K562 (cell line): ENCODE results near the gene PTPRC. TPM values are rescaled to one million over a fixed set of nuclear protein-coding genes. Genes with fewer than 3 reads are reported as not detected.

Experiments
- ATF2 ChIP-seq: sonication (generic); formaldehyde crosslinking; IDR thresholded peaks from 2 replicates; pipeline ENCODE4 v1.8.1; 2022; ENCODE audit warnings: missing genetic modification reagents
- BDP1 ChIP-seq: IDR thresholded peaks from 3 replicates; pipeline ENCODE4 v1.6.1; 2011; ENCODE audit not compliant: insufficient read length, insufficient read depth
- CREB3L1 ChIP-seq: fragments of 450-650 bp; IDR thresholded peaks from 2 replicates; pipeline ENCODE4 v1.6.1; 2014; ENCODE audit warnings: low read depth, mild to moderate bottlenecking, moderate library complexity, borderline replicate concordance
- DEAF1 ChIP-seq: fragments of 450-650 bp; formaldehyde crosslinking; IDR thresholded peaks from 2 replicates; pipeline ENCODE4 v1.4.0; 2020; ENCODE audit warnings: mild to moderate bottlenecking, moderate library complexity
- FOXK2 ChIP-seq, 2 experiments: fragments of 450-650 bp; IDR thresholded peaks in 1 of 2; conservative IDR thresholded peaks in 1 of 2; 2 replicates each; pipeline ENCODE4 v1.6.1; 2016; ENCODE audit warnings: low read depth in 2 of 2, mild to moderate bottlenecking in 1 of 2
- GTF2E2 ChIP-seq: fragments of 200-800 bp; sonication (Bioruptor generic); IDR thresholded peaks from 2 replicates; pipeline ENCODE4 v1.6.1; 2016; ENCODE audit warnings: missing genetic modification characterization, missing compliant biosample characterization
- HMGN3 ChIP-seq: IDR thresholded peaks from 2 replicates; pipeline ENCODE4 v1.6.1; 2011; ENCODE audit warnings: borderline replicate concordance, low read depth, mild to moderate bottlenecking, mixed read lengths, low read length; ENCODE audit not compliant: insufficient read length; ENCODE audit errors: extremely low read depth
- KAT7 ChIP-seq: sonication (generic); formaldehyde crosslinking; IDR thresholded peaks from 2 replicates; pipeline ENCODE4 v1.8.0; 2022; ENCODE audit warnings: missing genetic modification reagents, mild to moderate bottlenecking, borderline replicate concordance
- NCOA4 ChIP-seq: fragments of 450-650 bp; IDR thresholded peaks from 2 replicates; pipeline ENCODE4 v1.6.1; 2018; ENCODE audit warnings: mild to moderate bottlenecking; ENCODE audit not compliant: partially characterized antibody
- RBM17 ChIP-seq: fragments of 200-400 bp; formaldehyde crosslinking; IDR thresholded peaks from 2 replicates; pipeline ENCODE4 v1.6.1; 2017; ENCODE audit warnings: low read depth, mild to moderate bottlenecking, low read length, borderline replicate concordance
- RERE ChIP-seq: sonication (generic); formaldehyde crosslinking; IDR thresholded peaks from 2 replicates; pipeline ENCODE4 v1.8.0; 2023; ENCODE audit warnings: missing genetic modification reagents, mild to moderate bottlenecking, borderline replicate concordance
- ZBTB33 ChIP-seq: sonication (generic); formaldehyde crosslinking; IDR thresholded peaks from 2 replicates; pipeline ENCODE4 v1.8.1; 2023; ENCODE audit warnings: mild to moderate bottlenecking, missing genetic modification reagents
- polyA plus RNA-seq, 8 experiments: library from polyadenylated mRNA; depleted of rRNA in 4 of 8; stranded (reverse) in 5 of 8; unstranded in 3 of 8; fragments of >200 nt; fragmentation: Nextera tagmentation in 2 of 8; fragmentation: Illumina TruSeq in 1 of 8; extraction: Ambion mirVana in 2 of 8; extraction: Trizol in 1 of 8; gene quantifications; 2 replicates each; pipeline versions ENCODE4 v1.2.1 to v1.2.3, GENCODE V29; 2011 to 2014; ENCODE audit warnings: inconsistent platforms in 1 of 8, missing spikeins in 1 of 8
- total RNA-seq, 7 experiments: library from RNA; depleted of rRNA in 6 of 7; stranded (reverse); fragments of >200 nt in 6 of 7; fragmentation: Illumina TruSeq in 2 of 7; extraction: Trizol in 2 of 7; gene quantifications; 2 replicates each; pipeline versions ENCODE4 v1.2.1 to v1.2.3, GENCODE V29; 2011 to 2021; ENCODE audit warnings: low replicate concordance in 1 of 7

The PTPRC gene
- total and polyA plus RNA-seq, 9 of the 15 experiments (the other 6 are each of a cell fraction or from before 2014, with no cell fraction given), result 7.1 to 107 (median 62.9) TPM

GRCh38 chr1:198681831-198682759 is 43.3 kb downstream of the PTPRC start (continued):
- TF ChIP-seq ZBTB33 (CRISPR knock-in tag), result 0 out of 2 replicates have a peak, but pooled peaks have one; percentile 11
- no peak for TF ChIP-seq RERE (CRISPR knock-in tag)
- no peak for TF ChIP-seq NCOA4
- TF ChIP-seq RBM17, result no peak
- TF ChIP-seq KAT7 (CRISPR knock-in tag), result peak; percentile 36; the same call in 1 of the 2 replicates
- TF ChIP-seq ATF2, result no peak
- no peak for TF ChIP-seq BDP1
- TF ChIP-seq CREB3L1, result no peak
- TF ChIP-seq DEAF1 (CRISPR knock-in tag), result peak; percentile 51
- TF ChIP-seq GTF2E2 (tag), result peak; percentile 92
- 0 out of 4 replicates have a peak, but pooled peaks of 1 of the 2 experiments have one; percentile 32 for TF ChIP-seq FOXK2 (conservative IDR thresholded peaks at IDR 0.05 in 1 of 2, IDR thresholded peaks at IDR 0.05 in 1 of 2; ENCODE audit: low read depth in 2 of 2)
- TF ChIP-seq HMGN3, result no peak
